ENCODE data around the gene MMP11.
A peak's percentile ranks its signal among the peaks of the same experiment; 100 is the strongest.

The MMP11 gene

GRCh38 chr22:23787600-23787896 is 14.9 kb downstream of the MMP11 start:
- H3K36me3 ChIP-seq (ENCODE audit: low read depth), result peaks cover 40% of the 10 kb centered on the region
- ATAC-seq (ENCODE audit: low read depth) (peak; percentile 30), DNase-seq (ENCODE audit: low spot score) (no peak)
- peak overlapping the region; percentile 85 for H3K27ac ChIP-seq (ENCODE audit: poor library complexity, severe bottlenecking)
- no peaks in the 10 kb centered on the region for H3K4me1 ChIP-seq (ENCODE audit: insufficient read depth, poor library complexity, severe bottlenecking)
- H3K27me3 ChIP-seq (ENCODE audit: insufficient read depth, poor library complexity, severe bottlenecking), result no peaks in the 10 kb centered on the region
- H3K9me3 ChIP-seq (ENCODE audit: severe bottlenecking), result no peaks in the 10 kb centered on the region
- TF ChIP-seq CTCF (IDR thresholded peaks at IDR 0.05; ENCODE audit: poor library complexity, severe bottlenecking), result no peak
- peak overlapping the region; percentile 92 for H3K4me3 ChIP-seq (ENCODE audit: severe bottlenecking)

GRCh38 chr22:23787910-23788309 is 15.3 kb downstream of the MMP11 start:
- no peak for TF ChIP-seq CTCF (IDR thresholded peaks at IDR 0.05; ENCODE audit: poor library complexity, severe bottlenecking)
- no peaks in the 10 kb centered on the region for H3K9me3 ChIP-seq (ENCODE audit: severe bottlenecking)
- DNase-seq (ENCODE audit: low spot score), result no peak
- H3K36me3 ChIP-seq (ENCODE audit: low read depth), result peaks cover 41% of the 10 kb centered on the region
- no peaks in the 10 kb centered on the region for H3K4me1 ChIP-seq (ENCODE audit: insufficient read depth, poor library complexity, severe bottlenecking)
- peak overlapping the region; percentile 85 for H3K27ac ChIP-seq (ENCODE audit: poor library complexity, severe bottlenecking)
- H3K4me3 ChIP-seq (ENCODE audit: severe bottlenecking), result peak overlapping the region; percentile 92
- ATAC-seq (ENCODE audit: low read depth), result no peak
- no peaks in the 10 kb centered on the region for H3K27me3 ChIP-seq (ENCODE audit: insufficient read depth, poor library complexity, severe bottlenecking)

- Histone ChIP-seq H3K27ac (ENCODE audit: poor library complexity, severe bottlenecking) (no peak overlapping the region), H3K4me3 (ENCODE audit: severe bottlenecking) (no peak overlapping the region), H3K4me1 (ENCODE audit: insufficient read depth, poor library complexity, severe bottlenecking) (no peaks in the 10 kb centered on the region), H3K9me3 (ENCODE audit: severe bottlenecking) (no peaks in the 10 kb centered on the region), H3K27me3 (ENCODE audit: insufficient read depth, poor library complexity, severe bottlenecking) (no peaks in the 10 kb centered on the region), H3K36me3 (ENCODE audit: low read depth) (peaks cover 53% of the 10 kb centered on the region)
- no peak for DNase-seq (ENCODE audit: low spot score)
- TF ChIP-seq CTCF (IDR thresholded peaks at IDR 0.05; ENCODE audit: poor library complexity, severe bottlenecking), result no peak
- ATAC-seq (ENCODE audit: low read depth), result no peak
Observed at GRCh38 chr22:23789121-23789520, 16.5 kb downstream of the MMP11 start.

- H3K4me1 ChIP-seq (ENCODE audit: insufficient read depth, poor library complexity, severe bottlenecking), result no peaks in the 10 kb centered on the region
- DNase-seq (ENCODE audit: low spot score) (no peak), ATAC-seq (ENCODE audit: low read depth) (no peak)
- no peaks in the 10 kb centered on the region for H3K9me3 ChIP-seq (ENCODE audit: severe bottlenecking)
- no peaks in the 10 kb centered on the region for H3K27me3 ChIP-seq (ENCODE audit: insufficient read depth, poor library complexity, severe bottlenecking)
- H3K4me3 ChIP-seq (ENCODE audit: severe bottlenecking), result no peak overlapping the region
- H3K27ac ChIP-seq (ENCODE audit: poor library complexity, severe bottlenecking), result no peak overlapping the region
- H3K36me3 ChIP-seq (ENCODE audit: low read depth), result peaks cover 58% of the 10 kb centered on the region
- no peak for TF ChIP-seq CTCF (IDR thresholded peaks at IDR 0.05; ENCODE audit: poor library complexity, severe bottlenecking)
Observed at GRCh38 chr22:23789638-23790037, 17.0 kb downstream of the MMP11 start.

GRCh38 chr22:23790819-23791737 is 18.4 kb downstream of the MMP11 start:
- Histone ChIP-seq H3K36me3 (ENCODE audit: low read depth) (peaks cover 70% of the 10 kb centered on the region), H3K27me3 (ENCODE audit: insufficient read depth, poor library complexity, severe bottlenecking) (no peaks in the 10 kb centered on the region), H3K4me1 (ENCODE audit: insufficient read depth, poor library complexity, severe bottlenecking) (no peaks in the 10 kb centered on the region), H3K27ac (ENCODE audit: poor library complexity, severe bottlenecking) (no peak overlapping the region), H3K4me3 (ENCODE audit: severe bottlenecking) (no peak overlapping the region), H3K9me3 (ENCODE audit: severe bottlenecking) (no peaks in the 10 kb centered on the region)
- no peak for TF ChIP-seq CTCF (IDR thresholded peaks at IDR 0.05; ENCODE audit: poor library complexity, severe bottlenecking)
- no peak for DNase-seq (ENCODE audit: low spot score)
- ATAC-seq (ENCODE audit: low read depth), result no peak

Measured in RWPE2 (cell line).